A673 (cell line): ENCODE results near the gene TCF25. TPM values are rescaled to one million over a fixed set of nuclear protein-coding genes. Genes with fewer than 3 reads are reported as not detected.

Experiments used
- BruUV-seq: library from RNA; stranded (reverse); fragments of 400-500 nt; replicated peaks from 2 replicates; lab custom pipeline; 2021; lab: Mats Ljungman, UMichigan
- CTCF ChIA-PET: fragments of 300-600 bp; sonication (Branson Sonifier 250); formaldehyde crosslinking; loops from one replicate; lab custom pipeline; 2022; ENCODE audit warnings: antibody characterized with exemption; lab: Charles Lee
- POLR2A ChIA-PET: fragments of 300-600 bp; sonication (Branson Sonifier 250); formaldehyde crosslinking; loops from one replicate; lab custom pipeline; 2022; ENCODE audit warnings: antibody characterized with exemption; ENCODE audit not compliant: low non-redundant PET; lab: Charles Lee
- DNase-seq: peaks from one replicate; pipeline ENCODE4 v3.0.0-alpha.2; 2015; ENCODE audit warnings: low spot score
- H3K27ac ChIP-seq: fragments of 200-600 bp; sonication (generic); 2 replicates; pipeline ENCODE4 v1.5.1; 2016; ENCODE audit warnings: mixed run types, low read depth, mild to moderate bottlenecking, mixed read lengths, antibody characterized with exemption, low read length; ENCODE audit not compliant: poor library complexity, severe bottlenecking
- H3K27me3 ChIP-seq: fragments of 200-600 bp; sonication (generic); replicated peaks from 2 replicates; pipeline ENCODE4 v1.6.1; 2017; ENCODE audit warnings: mixed run types, low read depth, mild to moderate bottlenecking, mixed read lengths, antibody characterized with exemption, low read length; ENCODE audit not compliant: insufficient read depth, poor library complexity
- H3K36me3 ChIP-seq: fragments of 200-600 bp; sonication (generic); 2 replicates; pipeline ENCODE4 v1.6.1; 2016; ENCODE audit warnings: mixed run types, mild to moderate bottlenecking, mixed read lengths, antibody characterized with exemption, low read length; ENCODE audit not compliant: insufficient read depth, poor library complexity, severe bottlenecking
- H3K4me1 ChIP-seq: fragments of 200-600 bp; sonication (generic); 2 replicates; pipeline ENCODE4 v1.6.1; 2017; ENCODE audit warnings: mixed run types, mild to moderate bottlenecking, mixed read lengths, antibody characterized with exemption, low read length; ENCODE audit not compliant: insufficient read depth, poor library complexity, severe bottlenecking
- H3K4me3 ChIP-seq: fragments of 200-600 bp; sonication (generic); 2 replicates; pipeline ENCODE4 v1.5.1; 2016; ENCODE audit warnings: low read depth, mixed run types, mild to moderate bottlenecking, mixed read lengths, low read length; ENCODE audit not compliant: poor library complexity, severe bottlenecking
- H3K9me3 ChIP-seq: fragments of 200-600 bp; sonication (generic); 2 replicates; pipeline ENCODE4 v1.6.1; 2016; ENCODE audit warnings: mixed run types, low read depth, mild to moderate bottlenecking, mixed read lengths, antibody characterized with exemption, low read length; ENCODE audit not compliant: poor library complexity, severe bottlenecking
- EZH2 ChIP-seq: fragments of 200-600 bp; sonication (generic); IDR thresholded peaks from 2 replicates; pipeline ENCODE4 v1.6.1; 2017; ENCODE audit warnings: borderline replicate concordance, low read depth, mild to moderate bottlenecking, mixed read lengths, antibody characterized with exemption, low read length; ENCODE audit not compliant: poor library complexity, severe bottlenecking
- intact Hi-C: fragments of 100-400 bp; cut with micrococcal nuclease; formaldehyde crosslinking; loops from one replicate; pipeline ENCODE4 v1.10.0; 2022; ENCODE audit not compliant: unreplicated experiment
- total RNA-seq: library from RNA; stranded (reverse); gene quantifications from 2 replicates; pipeline ENCODE4 v1.2.3, GENCODE V29; 2021
- TF ChIP-seq, protein P1 (sequence below): fragments of 300-800, 200-600 bp; sonication (generic); conservative IDR thresholded peaks from 2 replicates; pipeline ENCODE4 v1.5.1; 2017; ENCODE audit warnings: low read depth, mild to moderate bottlenecking, antibody characterized with exemption, low read length, moderate library complexity, mixed read lengths

Gene TCF25
- total RNA-seq, 1 experiment from 2014 or later = 190 TPM

DNA sequence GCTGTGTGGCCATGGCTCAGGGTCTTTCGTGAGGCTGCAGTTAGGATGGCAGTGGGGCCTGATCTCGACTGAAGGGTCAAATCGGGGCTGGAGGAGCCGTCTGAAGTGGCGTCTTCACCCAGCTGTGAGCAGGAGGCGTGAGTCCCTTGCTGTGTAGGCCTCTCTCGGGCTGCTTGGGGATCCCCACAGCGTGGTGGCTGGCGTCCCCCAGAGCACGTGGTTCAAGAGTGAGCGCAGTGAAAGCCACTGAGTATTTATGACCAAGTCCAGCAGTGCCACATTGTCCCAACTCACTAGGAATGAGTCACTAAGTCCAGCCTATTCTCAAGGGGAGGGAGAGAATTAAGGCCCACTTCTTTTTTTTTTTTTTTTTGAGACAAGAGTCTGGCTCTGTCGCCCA is 11.7 kb upstream of the TCF25 start:
- TF ChIP-seq EZH2 = no peak
- TF ChIP-seq, protein P1, sequence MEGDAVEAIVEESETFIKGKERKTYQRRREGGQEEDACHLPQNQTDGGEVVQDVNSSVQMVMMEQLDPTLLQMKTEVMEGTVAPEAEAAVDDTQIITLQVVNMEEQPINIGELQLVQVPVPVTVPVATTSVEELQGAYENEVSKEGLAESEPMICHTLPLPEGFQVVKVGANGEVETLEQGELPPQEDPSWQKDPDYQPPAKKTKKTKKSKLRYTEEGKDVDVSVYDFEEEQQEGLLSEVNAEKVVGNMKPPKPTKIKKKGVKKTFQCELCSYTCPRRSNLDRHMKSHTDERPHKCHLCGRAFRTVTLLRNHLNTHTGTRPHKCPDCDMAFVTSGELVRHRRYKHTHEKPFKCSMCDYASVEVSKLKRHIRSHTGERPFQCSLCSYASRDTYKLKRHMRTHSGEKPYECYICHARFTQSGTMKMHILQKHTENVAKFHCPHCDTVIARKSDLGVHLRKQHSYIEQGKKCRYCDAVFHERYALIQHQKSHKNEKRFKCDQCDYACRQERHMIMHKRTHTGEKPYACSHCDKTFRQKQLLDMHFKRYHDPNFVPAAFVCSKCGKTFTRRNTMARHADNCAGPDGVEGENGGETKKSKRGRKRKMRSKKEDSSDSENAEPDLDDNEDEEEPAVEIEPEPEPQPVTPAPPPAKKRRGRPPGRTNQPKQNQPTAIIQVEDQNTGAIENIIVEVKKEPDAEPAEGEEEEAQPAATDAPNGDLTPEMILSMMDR = no peak
- BruUV-seq = no TSS peak

DNA sequence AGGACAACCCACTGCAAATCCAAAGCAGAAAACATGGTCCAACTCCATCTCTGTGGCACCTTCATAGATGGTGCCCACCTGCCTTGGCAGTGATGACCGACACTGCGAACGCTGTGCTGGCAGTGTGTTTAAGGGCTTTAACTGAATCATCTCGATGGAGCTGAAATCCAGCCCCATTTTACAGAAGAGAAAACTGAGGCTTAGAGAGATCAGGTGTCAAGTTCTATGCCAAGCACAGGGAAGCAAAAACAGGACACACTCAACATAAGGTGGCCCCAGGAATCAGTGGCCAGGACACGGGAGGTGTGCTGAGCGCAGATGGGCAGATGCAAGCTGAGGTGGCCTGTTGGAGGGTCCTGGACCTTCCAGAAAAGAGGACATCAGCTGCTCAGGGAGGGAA is 10.7 kb upstream of the TCF25 start:
- ChIA-PET POLR2A (no interaction called here), CTCF (no interaction called here)
- no peaks in the 10 kb centered on the region for H3K27me3 ChIP-seq
- no TSS peak for BruUV-seq
- H3K4me3 ChIP-seq = no peak overlapping the region
- H3K27ac ChIP-seq = no peak overlapping the region
- TF ChIP-seq, protein P1 = no peak
- no peak for TF ChIP-seq EZH2
- peaks cover 2% of the 10 kb centered on the region for H3K9me3 ChIP-seq
- H3K36me3 ChIP-seq = peaks cover under 1% of the 10 kb centered on the region
- no peaks in the 10 kb centered on the region for H3K4me1 ChIP-seq
- no peak for DNase-seq
- intact Hi-C loops = loop anchor here (5.0 to 10.0 kb wide), 2 partner anchors 110 to 158 kb away; partner anchors contain the start of gene SPATA2L

More for the DNA sequence above, 11.7 kb upstream of the TCF25 start:
- ChIA-PET POLR2A (interaction anchor here (0.7 kb wide), 1 partner anchor 85 kb away, joined by 10 read pairs; no protein-coding TSS in a partner anchor), CTCF (interaction anchor here (0.6 to 1.7 kb wide), 5 partner anchors 12 to 162 kb away, joined by 3 to 7 read pairs (median 5); partner anchors contain the start of gene TCF25)
- no peaks in the 10 kb centered on the region for H3K4me1 ChIP-seq
- no peaks in the 10 kb centered on the region for H3K27me3 ChIP-seq
- DNase-seq = no peak
- H3K27ac ChIP-seq = no peak overlapping the region
- intact Hi-C loops = loop anchor here (5.0 to 10.0 kb wide), 2 partner anchors 109 to 157 kb away; partner anchors contain the start of gene SPATA2L
- H3K4me3 ChIP-seq = no peak overlapping the region
- no peaks in the 10 kb centered on the region for H3K36me3 ChIP-seq
- no peaks in the 10 kb centered on the region for H3K9me3 ChIP-seq

DNA sequence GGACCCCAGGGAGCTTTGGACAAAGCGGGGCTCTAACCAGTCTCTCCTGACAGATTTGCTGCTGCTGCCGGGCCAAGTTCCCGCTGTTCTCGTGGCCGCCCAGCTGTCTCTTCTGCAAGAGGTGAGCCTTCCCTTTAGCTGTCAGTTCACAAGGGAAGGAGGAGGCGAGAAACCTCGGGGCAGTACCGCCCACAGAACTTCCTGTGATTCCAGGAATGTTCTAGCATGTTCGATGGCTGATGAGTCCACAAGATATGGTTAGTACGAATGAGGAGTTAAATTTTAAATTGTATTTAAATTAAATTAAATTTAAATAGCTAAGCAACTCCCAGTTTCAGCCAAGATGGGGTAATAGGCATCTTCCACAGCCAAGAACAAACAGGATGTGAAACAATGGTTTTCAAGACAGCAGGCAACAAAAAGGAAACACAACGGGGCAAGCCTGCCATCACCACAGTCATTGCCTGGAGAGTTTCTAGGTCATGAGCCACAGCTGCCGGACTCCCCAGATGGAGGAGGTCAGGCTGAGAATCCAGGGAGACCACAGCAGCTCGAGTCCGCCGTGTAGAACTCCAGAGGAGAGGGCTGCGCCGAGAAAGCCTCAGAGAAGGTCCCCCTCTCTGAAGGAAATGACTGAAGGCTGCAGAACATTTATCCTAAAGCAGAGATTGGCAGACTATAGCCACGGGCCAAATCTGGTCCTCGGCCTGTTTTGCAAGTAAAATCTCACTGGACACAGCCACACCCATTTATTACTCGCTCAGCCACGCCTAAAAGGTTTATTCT is 9.5 kb upstream of the TCF25 start:
- peaks cover 4% of the 10 kb centered on the region for H3K36me3 ChIP-seq
- no peaks in the 10 kb centered on the region for H3K4me1 ChIP-seq
- no peaks in the 10 kb centered on the region for H3K27me3 ChIP-seq
- TF ChIP-seq EZH2 = no peak
- TF ChIP-seq, protein P1 = no peak
- no peak for DNase-seq
- ChIA-PET POLR2A (no interaction called here), CTCF (interaction anchor here (0.5 to 0.8 kb wide), 2 partner anchors 9 to 61 kb away, joined by 6 to 13 read pairs; partner anchors contain the start of gene TCF25)
- H3K27ac ChIP-seq = no peak overlapping the region
- BruUV-seq = no TSS peak
- H3K9me3 ChIP-seq = peaks cover 8% of the 10 kb centered on the region
- H3K4me3 ChIP-seq = no peak overlapping the region
- intact Hi-C loops = loop anchor here (5.0 to 10.0 kb wide), 2 partner anchors 112 to 159 kb away; partner anchors contain the start of gene SPATA2L
